DOHH2 (cell line): ENCODE measurements around the gene LRRFIP2.

Source experiments
- CTCF ChIP-seq: fragments of 200-600 bp; sonication (generic); IDR thresholded peaks from one replicate; pipeline ENCODE4 v1.5.1; 2014; ENCODE audit warnings: antibody characterized with exemption, mild to moderate bottlenecking, low read depth, low read length; ENCODE audit not compliant: poor library complexity, severe bottlenecking
- EZH2phosphoT487 ChIP-seq: fragments of 200-600 bp; sonication (generic); IDR thresholded peaks from 2 replicates; pipeline ENCODE4 v1.6.1; 2017; ENCODE audit warnings: borderline replicate concordance, mild to moderate bottlenecking, antibody characterized with exemption, low read length, moderate library complexity, mixed read lengths

GRCh38 chr3:37182816-37183215 lies 8.4 kb upstream of the LRRFIP2 start:
- TF ChIP-seq CTCF (no peak), EZH2phosphoT487 (no peak)
